Fibroblast of lung (primary cell): ENCODE results near the gene PCNT.

ENCODE experiments used
- CTCF ChIP-seq, 2 donors: IDR thresholded peaks in 1 of 2; conservative IDR thresholded peaks in 1 of 2; 1 replicate in 1 of 2; 2 replicates in 1 of 2; pipeline ENCODE4 v1.5.1; 2011 to 2012; ENCODE audit warnings: low read length in 2 of 2, control low read depth in 1 of 2, inconsistent platforms in 1 of 2, low read depth in 1 of 2, mild to moderate bottlenecking in 1 of 2
- EZH2 ChIP-seq: IDR thresholded peaks from 2 replicates; pipeline ENCODE4 v1.5.1; 2012; ENCODE audit warnings: low read length, control low read depth, mild to moderate bottlenecking; ENCODE audit errors: missing control alignments

- TF ChIP-seq CTCF (conservative IDR thresholded peaks at IDR 0.05 in 1 of 2, IDR thresholded peaks at IDR 0.05 in 1 of 2; ENCODE audit: low read depth in 1 of 2, low read length in 2 of 2), result no peak
- no peak for TF ChIP-seq EZH2
Observed at GRCh38 chr21:46411236-46411635, 87.3 kb downstream of the PCNT start.
